T-helper 2 cell treated with Interferon-gamma antibody and Interleukin-4, amounts not matched to agents 5 μg/mL and 100 μg/mL, for 36 hours (primary cell): ENCODE data around the gene TMEM187.

Experiments
- DNase-seq: peaks from one replicate; pipeline ENCODE4 v3.0.0; 2021; ENCODE audit warnings: low spot score
- H3K27ac Mint-ChIP-seq: one replicate; pipeline ENCODE4 v1.8.0; 2021; ENCODE audit warnings: mild to moderate bottlenecking, mixed read lengths
- H3K27me3 Mint-ChIP-seq: one replicate; pipeline ENCODE4 v1.8.0; 2021; ENCODE audit warnings: low read depth, mixed read lengths
- H3K36me3 Mint-ChIP-seq: one replicate; pipeline ENCODE4 v1.8.0; 2021; ENCODE audit warnings: low read depth, mixed read lengths
- H3K4me1 Mint-ChIP-seq: one replicate; pipeline ENCODE4 v1.8.0; 2021; ENCODE audit warnings: low read depth, mixed read lengths
- H3K4me3 Mint-ChIP-seq: one replicate; pipeline ENCODE4 v1.8.0; 2022; ENCODE audit warnings: mild to moderate bottlenecking, moderate library complexity, mixed read lengths
- H3K9me3 Mint-ChIP-seq: one replicate; pipeline ENCODE4 v1.8.0; 2021; ENCODE audit warnings: mixed read lengths

The TMEM187 gene

GRCh38 chrX:154016366-154017076 is 44.0 kb downstream of the TMEM187 start:
- Mint-ChIP-seq H3K27ac (no peak overlapping the region), H3K27me3 (no peaks in the 10 kb centered on the region), H3K4me3 (no peak overlapping the region), H3K36me3 (peaks cover 21% of the 10 kb centered on the region), H3K4me1 (peaks cover 9% of the 10 kb centered on the region), H3K9me3 (no peaks in the 10 kb centered on the region)
- DNase-seq, result no peak

- peaks cover 21% of the 10 kb centered on the region for H3K36me3 Mint-ChIP-seq
- H3K27me3 Mint-ChIP-seq, result no peaks in the 10 kb centered on the region
Observed at GRCh38 chrX:154017766-154018517, 45.4 kb downstream of the TMEM187 start.

GRCh38 chrX:154018518-154019060 is 46.0 kb downstream of the TMEM187 start:
- Mint-ChIP-seq H3K4me3 (peak overlapping the region; percentile 88), H3K27ac (peak overlapping the region; percentile 86), H3K9me3 (no peaks in the 10 kb centered on the region), H3K4me1 (peaks cover 7% of the 10 kb centered on the region), H3K36me3 (peaks cover 21% of the 10 kb centered on the region), H3K27me3 (no peaks in the 10 kb centered on the region)
- no peak for DNase-seq

More at GRCh38 chrX:154017766-154018517, 45.4 kb downstream of the TMEM187 start:
- H3K27ac Mint-ChIP-seq, result peak overlapping the region; percentile 60
- H3K4me3 Mint-ChIP-seq, result peak overlapping the region; percentile 88
- H3K9me3 Mint-ChIP-seq, result no peaks in the 10 kb centered on the region
- no peak for DNase-seq
- peaks cover 9% of the 10 kb centered on the region for H3K4me1 Mint-ChIP-seq

GRCh38 chrX:154019061-154019621 is 46.6 kb downstream of the TMEM187 start:
- Mint-ChIP-seq H3K27ac (peak overlapping the region; percentile 86), H3K36me3 (peaks cover 19% of the 10 kb centered on the region), H3K4me1 (peaks cover 5% of the 10 kb centered on the region), H3K27me3 (no peaks in the 10 kb centered on the region), H3K4me3 (peak overlapping the region; percentile 88), H3K9me3 (no peaks in the 10 kb centered on the region)
- peak; percentile 4 for DNase-seq

- Mint-ChIP-seq H3K9me3 (no peaks in the 10 kb centered on the region), H3K36me3 (peaks cover 19% of the 10 kb centered on the region), H3K27ac (peak within 1 kb of the TSS; percentile 93), H3K4me3 (peak within 1 kb of the TSS; percentile 94), H3K27me3 (no peaks in the 10 kb centered on the region), H3K4me1 (peaks cover 5% of the 10 kb centered on the region)
- DNase-seq, result peak; percentile 66
Observed at GRCh38 chrX:154019633-154020528, 47.3 kb downstream of the TMEM187 start, which contains the start of gene IRAK1. TSS of gene IRAK1 (minus strand) at chrX:154019902. CDS start at chrX:154019812, 90 bp downstream.

GRCh38 chrX:154020536-154021115 is 48.1 kb downstream of the TMEM187 start:
- Mint-ChIP-seq H3K27ac (peak overlapping the region; percentile 93), H3K4me1 (peaks cover 5% of the 10 kb centered on the region), H3K36me3 (peaks cover 14% of the 10 kb centered on the region), H3K9me3 (no peaks in the 10 kb centered on the region), H3K27me3 (no peaks in the 10 kb centered on the region), H3K4me3 (peak overlapping the region; percentile 94)
- DNase-seq, result peak; percentile 5

- Mint-ChIP-seq H3K4me1 (peaks cover 5% of the 10 kb centered on the region), H3K36me3 (peaks cover 10% of the 10 kb centered on the region), H3K27ac (peak overlapping the region; percentile 93), H3K27me3 (no peaks in the 10 kb centered on the region), H3K4me3 (no peak overlapping the region), H3K9me3 (no peaks in the 10 kb centered on the region)
- peak; percentile 20 for DNase-seq
Observed at GRCh38 chrX:154021131-154021611, 48.6 kb downstream of the TMEM187 start.

- no peak overlapping the region for H3K4me3 Mint-ChIP-seq
- H3K27me3 Mint-ChIP-seq, result no peaks in the 10 kb centered on the region
- H3K9me3 Mint-ChIP-seq, result no peaks in the 10 kb centered on the region
- no peak overlapping the region for H3K27ac Mint-ChIP-seq
- no peak for DNase-seq
- H3K36me3 Mint-ChIP-seq, result peaks cover 10% of the 10 kb centered on the region
- peaks cover 5% of the 10 kb centered on the region for H3K4me1 Mint-ChIP-seq
Observed at GRCh38 chrX:154022108-154022507, 49.6 kb downstream of the TMEM187 start.

GRCh38 chrX:154023276-154024000 is 50.9 kb downstream of the TMEM187 start:
- H3K4me1 Mint-ChIP-seq, result peaks cover 8% of the 10 kb centered on the region

GRCh38 chrX:154024271-154024670 is 51.7 kb downstream of the TMEM187 start:
- Mint-ChIP-seq H3K4me1 (peaks cover 12% of the 10 kb centered on the region), H3K4me3 (no peak overlapping the region), H3K27ac (no peak overlapping the region), H3K9me3 (no peaks in the 10 kb centered on the region), H3K27me3 (no peaks in the 10 kb centered on the region), H3K36me3 (peaks cover 14% of the 10 kb centered on the region)
- DNase-seq, result no peak

More at GRCh38 chrX:154023276-154024000, 50.9 kb downstream of the TMEM187 start:
- no peaks in the 10 kb centered on the region for H3K9me3 Mint-ChIP-seq
- H3K4me3 Mint-ChIP-seq, result no peak overlapping the region
- peaks cover 18% of the 10 kb centered on the region for H3K36me3 Mint-ChIP-seq
- H3K27ac Mint-ChIP-seq, result peak overlapping the region; percentile 32
- no peaks in the 10 kb centered on the region for H3K27me3 Mint-ChIP-seq
- no peak for DNase-seq

GRCh38 chrX:154025230-154025629 is 52.7 kb downstream of the TMEM187 start:
- no peak overlapping the region for H3K4me3 Mint-ChIP-seq
- H3K27me3 Mint-ChIP-seq, result no peaks in the 10 kb centered on the region
- H3K36me3 Mint-ChIP-seq, result peaks cover 17% of the 10 kb centered on the region
- no peak for DNase-seq
- no peaks in the 10 kb centered on the region for H3K9me3 Mint-ChIP-seq
- H3K27ac Mint-ChIP-seq, result no peak overlapping the region
- peaks cover 12% of the 10 kb centered on the region for H3K4me1 Mint-ChIP-seq
